Mucosa of stomach (tissue), 1 donor: ENCODE measurements around the gene ATF6.
"Not testable (repeated sequence)": the region's sequence is repeated elsewhere in the genome, so short reads cannot be mapped to it uniquely, and the experiment has no call there.

Experiments
- H3K27me3 ChIP-seq: one replicate; pipeline ENCODE4 v1.7.0; 2013; ENCODE audit warnings: mild to moderate bottlenecking, low read length; ENCODE audit not compliant: control insufficient read depth, insufficient read depth
- H3K36me3 ChIP-seq: one replicate; pipeline ENCODE4 v1.7.0; 2013; ENCODE audit warnings: low read length; ENCODE audit not compliant: control insufficient read depth, insufficient read depth
- H3K4me1 ChIP-seq: one replicate; pipeline ENCODE4 v1.7.0; 2013; ENCODE audit warnings: mild to moderate bottlenecking, low read length; ENCODE audit not compliant: control insufficient read depth, insufficient read depth
- H3K4me3 ChIP-seq: one replicate; pipeline ENCODE4 v1.7.0; 2013; ENCODE audit warnings: low read length
- H3K9ac ChIP-seq: one replicate; pipeline ENCODE4 v1.7.0; 2013; ENCODE audit warnings: mild to moderate bottlenecking, low read length, moderate library complexity
- H3K9me3 ChIP-seq: one replicate; pipeline ENCODE4 v1.7.0; 2013; ENCODE audit warnings: mild to moderate bottlenecking, low read length, moderate library complexity; ENCODE audit not compliant: control insufficient read depth
- donor health status: Pancreatic carcinoma.

ATF6 gene

GRCh38 chr1:161792740-161793139 lies 26.6 kb downstream of the ATF6 start:
- Histone ChIP-seq H3K9ac (no peak overlapping the region), H3K36me3 (peaks cover 11% of the 10 kb centered on the region), H3K9me3 (no peaks in the 10 kb centered on the region), H3K4me3 (no peak overlapping the region), H3K4me1 (no peaks in the 10 kb centered on the region), H3K27me3 (no peaks in the 10 kb centered on the region)

- no peaks in the 10 kb centered on the region for H3K27me3 ChIP-seq
- H3K4me1 ChIP-seq: no peaks in the 10 kb centered on the region
- H3K4me3 ChIP-seq: no peak overlapping the region
- H3K36me3 ChIP-seq: peaks cover 3% of the 10 kb centered on the region
- no peaks in the 10 kb centered on the region for H3K9me3 ChIP-seq
- H3K9ac ChIP-seq: no peak overlapping the region
Observed at GRCh38 chr1:161799792-161800191, 33.7 kb downstream of the ATF6 start.

GRCh38 chr1:161801955-161802354 lies 35.8 kb downstream of the ATF6 start:
- no peak overlapping the region for H3K9ac ChIP-seq
- peaks cover 3% of the 10 kb centered on the region for H3K36me3 ChIP-seq
- no peaks in the 10 kb centered on the region for H3K4me1 ChIP-seq
- H3K9me3 ChIP-seq: no peaks in the 10 kb centered on the region
- no peaks in the 10 kb centered on the region for H3K27me3 ChIP-seq
- no peak overlapping the region for H3K4me3 ChIP-seq

- no peak overlapping the region for H3K9ac ChIP-seq
- no peaks in the 10 kb centered on the region for H3K27me3 ChIP-seq
- H3K9me3 ChIP-seq: no peaks in the 10 kb centered on the region
- no peak overlapping the region for H3K4me3 ChIP-seq
- no peaks in the 10 kb centered on the region for H3K4me1 ChIP-seq
- H3K36me3 ChIP-seq: no peaks in the 10 kb centered on the region
Observed at GRCh38 chr1:161803181-161803580, 37.1 kb downstream of the ATF6 start.

GRCh38 chr1:161805399-161806197 lies 39.5 kb downstream of the ATF6 start:
- Histone ChIP-seq H3K36me3 (no peaks in the 10 kb centered on the region), H3K27me3 (no peaks in the 10 kb centered on the region), H3K4me1 (no peaks in the 10 kb centered on the region)

GRCh38 chr1:161809202-161809601 lies 43.1 kb downstream of the ATF6 start:
- H3K27me3 ChIP-seq, H3K9ac ChIP-seq, H3K4me3 ChIP-seq, H3K9me3 ChIP-seq, H3K36me3 ChIP-seq, H3K4me1 ChIP-seq: not testable (repeated sequence)

More at GRCh38 chr1:161805399-161806197, 39.5 kb downstream of the ATF6 start:
- no peak overlapping the region for H3K4me3 ChIP-seq
- no peaks in the 10 kb centered on the region for H3K9me3 ChIP-seq
- H3K9ac ChIP-seq: no peak overlapping the region

GRCh38 chr1:161809656-161810055 lies 43.5 kb downstream of the ATF6 start:
- not testable (repeated sequence) for H3K9me3 ChIP-seq, H3K4me1 ChIP-seq, H3K4me3 ChIP-seq, H3K27me3 ChIP-seq, H3K36me3 ChIP-seq, H3K9ac ChIP-seq

GRCh38 chr1:161810780-161811179 lies 44.7 kb downstream of the ATF6 start:
- H3K4me3 ChIP-seq: no peak overlapping the region
- no peaks in the 10 kb centered on the region for H3K36me3 ChIP-seq
- H3K9ac ChIP-seq: no peak overlapping the region
- no peaks in the 10 kb centered on the region for H3K9me3 ChIP-seq
- H3K27me3 ChIP-seq: no peaks in the 10 kb centered on the region
- H3K4me1 ChIP-seq: no peaks in the 10 kb centered on the region

- H3K9me3 ChIP-seq: no peaks in the 10 kb centered on the region
- no peak overlapping the region for H3K9ac ChIP-seq
Observed at GRCh38 chr1:161816201-161816600, 50.1 kb downstream of the ATF6 start.

GRCh38 chr1:161817176-161817730 lies 51.1 kb downstream of the ATF6 start:
- H3K4me3 ChIP-seq: no peak overlapping the region
- no peaks in the 10 kb centered on the region for H3K27me3 ChIP-seq
- no peaks in the 10 kb centered on the region for H3K36me3 ChIP-seq
- H3K9me3 ChIP-seq: no peaks in the 10 kb centered on the region
- H3K9ac ChIP-seq: no peak overlapping the region
- no peaks in the 10 kb centered on the region for H3K4me1 ChIP-seq

More at GRCh38 chr1:161816201-161816600, 50.1 kb downstream of the ATF6 start:
- no peaks in the 10 kb centered on the region for H3K4me1 ChIP-seq
- no peaks in the 10 kb centered on the region for H3K36me3 ChIP-seq
- no peak overlapping the region for H3K4me3 ChIP-seq
- H3K27me3 ChIP-seq: no peaks in the 10 kb centered on the region

- H3K27me3 ChIP-seq: no peaks in the 10 kb centered on the region
- no peak overlapping the region for H3K4me3 ChIP-seq
- no peaks in the 10 kb centered on the region for H3K4me1 ChIP-seq
- no peak overlapping the region for H3K9ac ChIP-seq
- no peaks in the 10 kb centered on the region for H3K36me3 ChIP-seq
- H3K9me3 ChIP-seq: no peaks in the 10 kb centered on the region
Observed at GRCh38 chr1:161820914-161821313, 54.8 kb downstream of the ATF6 start.

- Histone ChIP-seq H3K27me3 (no peaks in the 10 kb centered on the region), H3K4me3 (no peak overlapping the region), H3K9ac (no peak overlapping the region), H3K4me1 (no peaks in the 10 kb centered on the region), H3K36me3 (no peaks in the 10 kb centered on the region), H3K9me3 (no peaks in the 10 kb centered on the region)
Observed at GRCh38 chr1:161824618-161825017, 58.5 kb downstream of the ATF6 start.
